Right ventricle myocardium inferior (tissue), 1 donor: ENCODE results near the gene COL4A1. TPM values are rescaled to one million over a fixed set of nuclear protein-coding genes. Genes with fewer than 3 reads are reported as not detected.

Source experiments
- ATAC-seq: fragments of 200-7000 bp; cut with Tn5 transposase; one replicate; pipeline ENCODE4 v1.9.1; 2020; ENCODE audit warnings: mild to moderate bottlenecking, moderate library complexity
- DNase-seq: peaks from one replicate; pipeline ENCODE4 v3.0.0; 2021; ENCODE audit errors: missing footprints
- intact Hi-C: fragments of 100-400 bp; cut with DNase I; formaldehyde crosslinking; loops from one replicate; pipeline ENCODE4 v1.11.0; 2022
- total RNA-seq: library from RNA; stranded (reverse); fragmentation: NEBNext Ultra II Directional; extraction: Animal tissue kit (Norgen Biotek cat#: 25700); gene quantifications from one replicate; pipeline ENCODE4 v1.2.1, GENCODE V29; 2021
- donor health status: DM: no; HTN: yes; CAD: no; lungs with severe emphysema.

Gene COL4A1
- total RNA-seq, 1 donor from 2014 or later = 128 TPM

DNA sequence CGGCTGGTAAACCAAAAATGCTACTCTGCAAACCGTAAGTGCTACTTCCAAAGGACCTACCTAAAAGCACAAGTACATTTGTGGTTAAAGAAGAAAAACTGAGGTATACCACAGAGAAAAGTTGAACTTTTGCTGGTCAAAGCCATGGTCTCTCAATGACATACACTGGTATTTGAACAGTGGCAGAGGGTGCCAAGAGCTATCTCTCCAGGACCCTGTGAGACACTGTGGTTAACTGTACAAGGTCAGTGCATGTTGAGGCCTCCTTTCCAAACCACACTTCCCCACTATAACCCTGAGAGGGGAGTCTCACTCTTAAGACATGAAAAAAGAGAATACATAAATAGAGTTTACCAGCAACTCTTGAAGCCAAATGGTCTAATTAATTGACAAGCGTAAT lies 49.5 kb downstream of the COL4A1 start:
- intact Hi-C loops = no loop called here

DNA sequence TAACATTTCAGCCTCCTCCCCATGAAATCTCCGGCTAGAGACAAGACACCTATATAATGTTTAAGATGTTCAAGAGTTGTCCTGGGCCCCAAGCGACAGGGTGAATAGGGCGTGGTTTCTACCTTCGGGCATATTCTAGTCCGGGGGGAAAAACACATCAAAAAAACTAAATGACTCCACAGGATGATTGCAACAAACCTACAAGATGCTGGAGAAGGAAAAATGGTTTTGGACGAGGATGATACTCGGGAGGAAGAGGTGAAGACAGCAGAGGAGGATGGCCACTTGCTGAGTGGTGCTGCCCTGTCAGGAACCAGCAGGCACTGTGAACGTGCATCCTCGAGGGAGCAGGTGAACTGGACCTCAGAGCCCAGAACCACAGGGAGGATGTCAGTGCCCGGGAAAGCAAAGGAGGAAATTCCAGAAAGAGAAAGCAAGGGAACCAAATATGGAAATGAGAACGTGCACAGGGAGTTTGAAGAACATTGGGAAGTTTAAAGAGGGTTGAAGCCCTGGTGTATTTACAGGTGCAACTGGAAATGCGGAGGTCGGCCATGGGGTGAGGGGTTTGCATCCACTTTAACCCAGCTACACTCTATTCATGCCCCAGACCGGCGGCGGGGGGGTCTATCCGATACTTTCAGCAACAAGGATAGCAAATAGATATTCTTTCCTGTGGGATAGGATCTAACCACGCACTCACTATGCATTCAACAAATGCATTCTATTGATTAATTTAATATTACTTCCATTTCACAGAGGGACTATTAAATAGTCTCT lies 50.6 kb downstream of the COL4A1 start:
- DNase-seq = no peak
- intact Hi-C loops = no loop called here

More for the DNA sequence above, 49.5 kb downstream of the COL4A1 start:
- DNase-seq = no peak
- ATAC-seq = no peak

DNA sequence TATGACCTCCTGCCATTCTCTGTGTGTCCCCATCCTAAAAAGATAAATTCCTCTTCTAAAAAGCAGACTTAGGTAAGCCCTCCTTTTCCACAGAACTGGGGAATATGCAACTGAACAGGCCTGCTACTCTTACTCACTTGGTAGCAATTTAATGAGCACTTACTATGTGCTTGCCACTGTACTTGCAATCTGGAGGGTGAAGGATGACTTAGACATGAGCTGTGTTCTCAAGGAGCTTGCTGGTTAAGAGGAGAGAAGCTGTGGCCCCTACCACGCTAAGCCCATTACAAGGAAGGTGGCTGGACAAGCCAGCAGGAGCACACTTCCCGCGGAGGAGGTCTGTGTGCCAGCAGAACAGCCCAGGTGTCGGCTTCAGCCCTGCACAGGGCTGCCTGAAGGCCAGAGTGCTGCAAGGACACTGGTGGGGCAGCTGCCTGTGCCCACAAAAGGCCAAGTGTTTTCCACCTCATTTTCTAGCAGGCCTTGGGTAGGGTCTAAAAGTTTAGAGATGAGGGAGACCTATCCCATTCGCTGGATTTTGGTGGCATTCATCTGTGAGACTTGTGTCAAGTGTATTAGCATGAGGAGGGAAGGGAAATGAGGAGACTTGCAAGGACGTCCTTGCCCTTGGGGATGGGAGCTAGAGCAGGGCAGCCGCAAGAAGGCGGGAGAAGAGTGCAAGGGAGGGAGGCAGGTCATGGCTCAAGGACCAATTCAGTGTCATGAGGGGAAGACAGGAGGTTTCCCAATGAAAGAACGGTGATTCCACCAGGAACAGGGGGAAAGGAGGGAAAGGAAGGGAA lies 52.0 kb downstream of the COL4A1 start:
- no peak for ATAC-seq
- intact Hi-C loops = no loop called here
- DNase-seq = no peak

More for the DNA sequence above, 50.6 kb downstream of the COL4A1 start:
- no peak for ATAC-seq

DNA sequence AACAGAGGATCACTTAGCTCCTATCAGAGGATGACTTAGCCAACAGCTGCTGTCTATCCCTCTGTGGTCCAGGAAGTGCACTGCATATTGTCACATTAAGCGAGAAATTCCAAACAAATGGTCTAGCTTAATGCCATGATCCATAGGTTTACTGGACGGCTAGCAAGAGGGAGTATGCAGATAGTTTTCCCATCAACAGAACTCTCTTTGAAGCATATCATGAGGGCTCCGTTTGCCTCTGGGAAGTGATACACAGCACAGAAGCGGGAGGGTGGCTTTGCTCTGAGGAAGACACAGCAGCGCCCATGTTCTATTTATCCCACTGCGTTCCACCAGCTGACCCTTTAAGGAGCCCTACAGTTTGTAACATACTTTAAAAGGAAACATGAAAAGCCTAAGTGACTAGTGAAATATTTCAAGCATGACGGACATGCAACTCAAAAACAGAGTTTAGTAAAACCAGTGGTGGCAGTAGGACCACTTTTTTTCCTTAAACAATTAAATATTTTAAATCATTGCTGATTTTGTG lies 52.7 kb downstream of the COL4A1 start:
- DNase-seq (no peak), ATAC-seq (peak; percentile 21)
- intact Hi-C loops = no loop called here

DNA sequence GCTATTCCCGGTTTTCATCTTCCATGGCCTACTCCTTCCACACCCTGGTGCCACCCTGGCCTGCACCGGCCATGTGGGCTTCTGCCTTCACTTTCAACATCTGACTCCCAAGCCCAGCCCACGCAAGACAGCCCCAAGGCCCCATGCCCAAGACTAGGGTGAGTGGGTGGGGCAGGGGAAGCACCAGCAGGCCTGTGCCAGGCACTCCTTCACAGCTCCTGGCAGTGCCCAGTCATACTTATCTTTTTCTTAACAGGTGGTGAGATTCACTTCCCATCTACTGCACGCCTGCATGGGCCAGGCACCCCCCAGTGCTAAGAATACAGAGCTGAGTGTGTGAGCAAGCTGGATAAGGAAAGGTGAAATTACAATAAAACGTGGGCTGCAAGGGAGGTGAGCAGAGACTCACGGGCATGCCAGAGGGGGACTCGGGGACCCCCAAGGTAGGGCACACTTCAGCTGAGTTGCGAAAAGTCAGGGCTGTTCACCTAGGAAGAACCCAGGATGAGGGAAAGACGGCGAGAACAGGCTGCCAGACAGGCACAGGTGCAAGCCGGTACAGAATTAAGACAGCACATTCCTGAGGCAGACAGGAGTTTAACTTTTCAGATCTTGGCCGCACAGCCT lies 55.7 kb downstream of the COL4A1 start:
- DNase-seq (no peak), ATAC-seq (no peak)
- intact Hi-C loops = no loop called here

DNA sequence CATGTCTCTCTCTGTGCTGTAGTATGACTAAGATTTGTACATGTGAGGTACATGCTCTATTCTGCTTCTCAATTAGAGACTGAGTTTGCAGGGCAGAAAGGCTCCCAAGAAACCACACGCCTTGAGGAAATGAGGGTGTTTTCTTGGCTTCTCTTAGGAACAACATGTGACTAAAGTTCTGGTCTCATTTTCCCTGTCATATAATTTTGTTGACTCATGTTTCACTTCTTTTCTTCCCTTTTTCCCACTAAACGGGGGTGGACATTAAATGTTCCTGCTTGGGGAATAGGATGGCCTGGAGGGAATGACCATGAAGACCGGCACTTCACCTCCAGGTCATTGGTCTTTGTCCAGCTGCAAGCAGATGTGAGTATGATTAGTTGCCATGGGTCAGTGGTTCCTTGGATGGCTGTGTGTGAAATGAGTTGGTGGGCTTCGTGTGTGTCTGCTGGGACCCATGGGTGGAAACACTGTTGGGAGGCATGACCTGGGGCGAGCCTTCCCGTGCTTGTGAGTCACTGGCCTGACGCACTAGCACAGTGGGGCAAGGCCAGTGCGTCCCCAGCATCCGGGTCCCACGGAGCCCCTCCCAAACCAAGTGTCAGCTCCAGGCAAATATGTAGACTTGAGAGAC lies 56.6 kb downstream of the COL4A1 start:
- intact Hi-C loops = no loop called here
- ATAC-seq (peak; percentile 49), DNase-seq (peak; percentile 79)

DNA sequence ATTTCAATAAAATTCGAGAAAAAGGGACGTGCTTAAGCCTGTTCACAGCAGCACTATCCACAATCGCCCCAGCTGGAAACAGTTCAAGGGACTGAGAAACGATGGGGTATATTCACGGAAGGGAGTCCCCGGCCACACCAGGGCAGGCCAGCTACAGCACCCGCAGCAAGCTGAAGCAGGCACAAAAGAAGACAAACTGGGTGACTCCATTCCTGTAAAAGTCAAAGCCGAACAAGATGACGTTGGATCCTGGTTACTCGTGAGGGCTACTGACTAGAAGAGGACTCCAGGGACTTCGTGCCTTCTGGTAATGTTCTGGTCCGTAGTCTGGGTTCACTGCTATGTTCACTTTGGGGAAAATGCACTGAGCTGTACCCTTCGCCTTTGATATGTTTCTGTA lies 57.6 kb downstream of the COL4A1 start:
- intact Hi-C loops = no loop called here
- DNase-seq (no peak), ATAC-seq (no peak)

DNA sequence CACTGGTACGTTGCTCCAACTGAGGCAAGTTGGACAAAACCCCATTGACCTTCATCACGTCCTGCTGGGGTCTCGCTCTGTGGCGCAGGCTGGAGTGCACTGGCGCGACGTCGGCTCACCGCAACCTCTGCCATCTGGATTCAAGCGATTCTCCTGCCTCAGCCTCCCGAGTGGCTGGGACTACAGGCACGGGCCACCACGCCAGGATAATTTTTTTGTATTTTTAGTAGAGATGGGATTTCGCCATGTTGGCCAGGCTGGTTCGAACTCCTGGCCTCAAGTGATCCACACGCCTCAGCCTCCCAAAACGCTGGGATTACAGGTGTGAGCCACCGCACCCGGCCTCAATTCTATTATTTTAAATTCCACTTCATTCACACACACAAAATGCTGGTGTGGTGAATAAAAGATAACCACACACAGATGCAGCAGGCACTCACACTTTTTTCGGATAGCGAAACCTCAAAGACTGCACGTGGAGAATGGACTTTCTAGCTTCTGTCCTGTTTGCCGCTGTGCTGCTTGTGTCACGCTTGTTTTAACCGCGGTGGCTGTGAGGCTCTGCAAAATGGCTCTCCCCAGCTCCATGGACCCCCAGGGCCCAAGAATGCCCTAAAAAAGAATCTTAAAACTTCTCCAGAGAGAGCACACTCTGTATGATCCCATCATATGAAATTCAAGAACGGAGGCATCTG lies 58.4 kb downstream of the COL4A1 start:
- ATAC-seq = no peak
- no peak for DNase-seq
- intact Hi-C loops = no loop called here

DNA sequence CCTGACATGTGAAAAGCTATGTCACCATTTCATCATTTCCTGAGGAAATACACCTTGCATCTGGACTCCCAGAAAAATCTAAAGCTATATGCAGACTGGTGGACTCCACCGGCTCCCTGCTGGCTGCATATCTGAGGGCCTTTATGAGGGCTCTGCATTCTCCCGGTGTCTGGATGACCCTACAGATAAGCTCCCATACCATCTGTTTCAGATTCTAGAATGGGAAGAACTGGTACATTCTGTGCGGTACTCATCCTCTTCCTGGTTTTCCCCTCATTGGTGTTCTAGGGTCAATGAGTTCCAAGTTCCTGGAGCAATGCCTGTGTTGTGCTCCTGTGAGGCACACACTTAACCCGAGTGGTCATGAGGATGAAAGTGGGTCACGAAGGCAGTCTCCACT lies 60.4 kb downstream of the COL4A1 start:
- intact Hi-C loops = no loop called here
- DNase-seq = no peak
- no peak for ATAC-seq

DNA sequence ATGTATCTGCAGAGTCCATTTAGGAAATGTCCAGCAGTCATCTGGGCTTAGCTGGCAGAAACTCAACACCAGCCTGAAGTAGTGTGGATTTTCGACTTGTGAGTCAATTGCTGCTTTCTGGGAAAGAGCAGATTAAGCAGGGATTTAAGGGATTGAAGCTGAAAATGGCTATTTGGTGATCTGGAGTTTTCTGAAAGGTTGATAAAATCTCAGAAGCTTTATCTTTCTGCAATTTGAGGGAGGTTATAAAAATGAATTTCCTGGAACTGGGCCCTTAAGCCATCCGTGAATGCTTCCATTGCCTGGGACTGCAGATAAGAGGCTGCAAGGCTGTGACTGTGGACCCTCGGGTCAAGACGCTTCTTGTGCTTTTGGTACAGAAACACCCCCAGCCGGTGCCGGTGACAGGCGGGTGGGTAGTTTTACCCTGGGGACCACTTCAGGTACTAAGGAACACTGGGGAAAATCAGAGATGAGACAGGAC lies 61.5 kb downstream of the COL4A1 start:
- no peak for DNase-seq
- ATAC-seq = no peak
- intact Hi-C loops = no loop called here

DNA sequence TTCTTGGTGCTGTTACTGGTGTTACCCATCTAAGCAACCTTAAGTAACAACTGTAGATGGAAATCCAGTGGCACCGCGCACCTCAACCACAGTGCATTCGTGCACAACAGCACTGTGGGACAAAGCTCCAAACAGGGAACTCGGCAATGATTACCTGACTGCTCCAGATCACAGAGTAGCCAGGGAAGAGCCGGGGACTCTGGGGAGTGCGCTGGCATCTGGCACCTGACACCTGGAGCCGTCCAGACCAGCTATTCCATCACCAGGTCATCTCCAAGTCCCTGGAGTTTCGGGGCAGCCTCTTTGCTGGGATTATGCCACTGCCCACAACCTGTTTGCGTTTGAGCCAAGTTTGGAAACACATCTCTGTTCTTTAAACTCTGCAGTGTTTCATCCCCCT lies 62.0 kb downstream of the COL4A1 start:
- no peak for ATAC-seq
- no peak for DNase-seq

DNA sequence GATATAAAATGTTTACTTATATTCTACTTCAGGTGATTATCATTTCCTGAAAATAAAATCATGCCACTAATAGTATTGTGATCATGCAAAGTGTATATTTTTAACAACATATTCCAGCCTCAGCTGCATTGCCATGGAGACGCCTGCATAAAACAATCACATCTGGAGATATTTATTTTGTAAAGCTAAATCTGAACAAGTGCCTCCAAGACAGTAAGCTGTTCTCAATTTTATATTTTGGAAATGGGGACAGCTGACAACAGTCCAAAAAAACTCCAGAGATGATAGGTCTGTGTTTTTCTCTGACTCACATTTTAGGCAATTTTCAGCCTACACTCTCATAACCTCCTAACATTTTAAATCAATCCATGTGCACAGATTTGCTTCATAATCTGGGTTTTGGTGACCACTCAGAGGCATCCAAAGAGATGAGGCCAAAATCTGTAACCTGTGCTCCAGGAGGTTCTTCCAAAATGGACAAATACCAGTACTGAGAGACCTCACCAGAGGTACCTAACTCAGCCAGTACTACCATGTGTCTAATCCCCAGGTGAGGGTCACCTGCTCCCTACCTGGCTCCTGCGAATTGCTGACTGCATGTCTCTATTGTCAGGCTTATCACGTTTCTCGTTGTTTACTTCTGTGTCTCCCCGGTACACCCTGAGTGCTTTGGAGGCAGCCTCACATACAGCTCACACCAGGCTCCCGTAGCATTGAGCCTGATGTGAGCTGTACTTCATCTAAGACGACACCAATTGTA lies 62.7 kb downstream of the COL4A1 start:
- no peak for DNase-seq
- intact Hi-C loops = no loop called here
- ATAC-seq = peak; percentile 11

More for the DNA sequence above, 62.0 kb downstream of the COL4A1 start:
- intact Hi-C loops = no loop called here

DNA sequence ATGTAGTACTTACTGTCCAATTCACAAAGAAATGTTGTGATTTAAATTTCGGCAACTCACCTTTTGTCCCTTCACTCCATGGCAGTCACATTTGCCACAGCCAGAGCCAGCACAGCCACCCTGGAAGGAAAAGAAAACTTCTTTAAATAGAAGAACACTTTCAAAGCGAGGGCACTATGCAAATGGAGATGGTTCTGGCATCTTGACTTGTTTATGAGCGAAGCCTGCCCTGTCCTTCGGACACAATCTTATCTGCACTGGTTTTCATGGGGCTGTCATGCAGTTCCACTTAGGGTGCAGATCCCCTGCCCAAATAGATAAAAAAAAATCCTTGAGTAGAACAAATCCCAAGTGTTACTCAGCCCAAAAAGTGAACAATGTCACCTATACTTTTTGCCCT lies 64.3 kb downstream of the COL4A1 start:
- no peak for DNase-seq
- no peak for ATAC-seq
- intact Hi-C loops = no loop called here

DNA sequence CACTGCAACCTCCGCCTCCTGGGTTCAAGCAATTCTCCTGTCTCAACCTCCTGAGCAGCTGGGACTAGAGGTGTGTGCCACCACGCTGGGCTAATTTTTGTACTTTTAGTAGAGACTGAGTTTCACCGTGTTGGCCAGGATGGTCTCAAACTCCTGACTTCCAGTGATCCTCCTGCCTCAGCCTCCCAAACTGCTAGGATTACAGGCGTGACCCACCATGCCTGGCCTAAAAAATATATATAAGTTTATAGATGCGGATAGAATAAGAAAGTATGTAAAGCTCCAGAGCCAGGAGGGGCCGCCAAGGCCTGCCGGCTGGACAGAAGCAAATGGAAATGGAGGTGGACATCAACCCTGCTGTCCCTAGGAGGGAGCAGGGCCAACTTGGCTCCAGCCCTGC lies 66.0 kb downstream of the COL4A1 start:
- no peak for ATAC-seq
- no peak for DNase-seq
- intact Hi-C loops = no loop called here

DNA sequence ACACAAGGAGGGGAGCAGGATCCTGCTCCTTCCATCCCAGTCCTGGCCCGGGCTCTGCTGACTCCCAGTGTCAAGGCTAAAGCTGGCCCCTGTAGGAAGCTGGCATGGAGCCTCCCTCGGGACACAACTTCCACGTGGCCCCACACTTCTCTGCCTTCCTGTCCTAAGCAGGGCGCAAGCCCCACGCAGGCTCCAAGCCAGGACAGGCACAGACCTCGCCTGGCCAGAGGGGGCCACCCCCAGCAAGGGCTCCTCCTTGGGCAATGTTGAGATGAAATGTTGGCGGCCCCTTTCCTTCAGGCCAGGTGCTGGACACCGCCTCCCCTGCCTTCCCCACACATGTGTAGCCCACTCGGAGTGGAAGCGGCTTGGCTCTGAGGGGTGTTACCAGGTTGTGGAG lies 66.6 kb downstream of the COL4A1 start:
- ATAC-seq (no peak), DNase-seq (no peak)
- intact Hi-C loops = no loop called here

DNA sequence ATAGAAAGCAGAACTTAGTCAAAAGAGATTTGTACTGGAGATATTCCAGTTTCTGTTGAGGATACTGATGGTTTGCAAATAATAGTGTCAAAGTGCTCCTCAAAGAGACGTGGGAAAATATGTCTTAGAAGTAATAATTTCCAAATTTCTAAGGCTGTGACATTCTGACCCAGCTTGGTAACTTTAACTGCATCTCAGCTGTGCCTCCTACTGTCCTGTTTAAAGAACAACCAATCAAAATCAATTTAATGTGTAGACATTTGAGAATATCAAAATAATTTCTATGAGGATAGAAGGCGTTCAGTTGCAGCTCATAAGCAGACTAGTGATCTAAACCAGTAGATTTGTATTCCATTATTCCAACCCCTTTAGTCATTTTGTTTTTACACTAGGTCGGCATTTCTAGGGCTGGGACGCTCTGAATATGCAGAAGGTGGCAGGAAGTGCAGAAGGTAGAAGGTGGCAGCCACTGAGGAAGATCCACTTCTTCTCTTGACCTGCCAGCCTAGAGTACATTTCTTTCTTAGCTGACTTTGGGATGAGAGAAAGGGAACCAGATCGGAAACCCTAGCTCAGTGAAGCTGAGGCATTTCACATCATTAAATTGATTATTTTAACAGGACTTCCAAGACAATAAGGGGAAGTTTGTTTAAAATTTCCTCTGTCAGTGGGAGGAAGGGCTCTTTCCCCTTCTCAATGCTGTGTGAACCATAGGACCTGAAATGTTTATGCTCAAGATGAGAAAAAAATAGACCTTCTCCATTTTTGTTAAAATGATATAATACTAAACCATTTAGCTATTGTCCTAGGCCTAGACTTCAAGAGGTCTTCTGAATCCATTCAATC lies 67.5 kb downstream of the COL4A1 start:
- ATAC-seq (no peak), DNase-seq (no peak)
- intact Hi-C loops = loop anchor here (10.0 kb wide), 1 partner anchor 475 kb away; the partner anchor contains the start of gene ING1

DNA sequence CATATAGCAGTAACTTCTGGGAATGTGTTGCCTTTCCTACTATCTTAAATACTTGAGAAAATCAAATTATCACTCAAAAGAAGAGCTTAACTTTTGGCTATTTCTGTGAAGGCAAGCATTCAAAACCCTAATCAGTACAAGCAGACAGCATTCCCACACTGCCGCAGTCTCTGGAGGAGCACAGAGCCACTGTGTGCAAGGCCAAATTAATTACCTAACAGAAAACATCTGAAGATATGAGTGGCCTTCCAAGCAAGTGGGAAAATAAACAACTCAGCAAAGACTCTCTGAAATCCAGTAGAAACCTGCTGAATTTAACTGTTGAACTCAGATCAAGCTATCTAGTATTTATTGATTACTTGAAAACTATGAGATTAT lies 68.2 kb downstream of the COL4A1 start:
- DNase-seq (no peak), ATAC-seq (peak; percentile 69)
- intact Hi-C loops = loop anchor here (10.0 kb wide), 1 partner anchor 476 kb away; the partner anchor contains the start of gene ING1
